Ectodermal cell (in vitro differentiated cells): Measurements from ENCODE around the gene CACNG7.
A peak's percentile ranks its signal among the peaks of the same experiment; 100 is the strongest.

Experiments used
- H3K27ac ChIP-seq: 2 replicates; pipeline ENCODE4 v1.7.0; 2013; ENCODE audit warnings: mild to moderate bottlenecking, low read depth, low read length; ENCODE audit not compliant: insufficient read depth, poor library complexity, severe bottlenecking
- H3K27me3 ChIP-seq: 2 replicates; pipeline ENCODE4 v1.7.0; 2013; ENCODE audit warnings: mild to moderate bottlenecking, low read length; ENCODE audit not compliant: insufficient read depth, control insufficient read depth, poor library complexity, severe bottlenecking
- H3K36me3 ChIP-seq: one replicate; pipeline ENCODE4 v1.7.0; 2013; ENCODE audit warnings: low read length; ENCODE audit not compliant: control insufficient read depth, insufficient read depth
- H3K4me1 ChIP-seq: one replicate; pipeline ENCODE4 v1.7.0; 2013; ENCODE audit warnings: low read length; ENCODE audit not compliant: control insufficient read depth, insufficient read depth
- H3K4me3 ChIP-seq: 2 replicates; pipeline ENCODE4 v1.7.0; 2013; ENCODE audit warnings: low read depth, low read length, control low read depth; ENCODE audit not compliant: insufficient read depth
- H3K9me3 ChIP-seq: 2 replicates; pipeline ENCODE4 v1.7.0; 2013; ENCODE audit warnings: mild to moderate bottlenecking, low read length, moderate library complexity; ENCODE audit not compliant: control insufficient read depth
- WGBS, 2 experiments: methylation state at CpG; one replicate each; pipeline ENCODE4 v1.1.7; 2013; ENCODE audit warnings: missing lambda C conversion rate in 2 of 2; 5-methylcytosine and 5-hydroxymethylcytosine counted together

Gene CACNG7

GRCh38 chr19:53892981-53893325 lies 16.1 kb upstream of the CACNG7 start:
- no peak overlapping the region for H3K4me3 ChIP-seq
- peaks cover 14% of the 10 kb centered on the region for H3K4me1 ChIP-seq
- 61 to 62% methylated on average over 8 of the region's 8 CpGs for WGBS, 2 experiments
- H3K9me3 ChIP-seq, result no peaks in the 10 kb centered on the region
- peaks cover 7% of the 10 kb centered on the region for H3K27me3 ChIP-seq
- no peak overlapping the region for H3K27ac ChIP-seq
- no peaks in the 10 kb centered on the region for H3K36me3 ChIP-seq

- peaks cover 22% of the 10 kb centered on the region for H3K4me1 ChIP-seq
- no peak overlapping the region for H3K27ac ChIP-seq
- no peaks in the 10 kb centered on the region for H3K9me3 ChIP-seq
- peaks cover 13% of the 10 kb centered on the region for H3K27me3 ChIP-seq
- H3K4me3 ChIP-seq, result no peak overlapping the region
- H3K36me3 ChIP-seq, result no peaks in the 10 kb centered on the region
- 89 to 91% methylated on average over 9 of the region's 9 CpGs for WGBS, 2 experiments
These were observed 14.4 kb upstream of the CACNG7 start for GRCh38 chr19:53894707-53895106.

GRCh38 chr19:53896682-53897081 lies 12.4 kb upstream of the CACNG7 start:
- Histone ChIP-seq H3K27ac (no peak overlapping the region), H3K27me3 (peaks cover 13% of the 10 kb centered on the region), H3K4me3 (no peak overlapping the region), H3K9me3 (no peaks in the 10 kb centered on the region), H3K4me1 (peaks cover 21% of the 10 kb centered on the region), H3K36me3 (no peaks in the 10 kb centered on the region)
- WGBS, 2 experiments, result 69 to 75% methylated on average over 4 of the region's 4 CpGs

- 75 to 82% methylated on average over 4 of the region's 4 CpGs for WGBS, 2 experiments
- H3K4me1 ChIP-seq, result peaks cover 13% of the 10 kb centered on the region
- no peak overlapping the region for H3K4me3 ChIP-seq
- H3K36me3 ChIP-seq, result no peaks in the 10 kb centered on the region
- H3K9me3 ChIP-seq, result no peaks in the 10 kb centered on the region
- H3K27me3 ChIP-seq, result peaks cover 13% of the 10 kb centered on the region
- no peak overlapping the region for H3K27ac ChIP-seq
These were observed 11.6 kb upstream of the CACNG7 start for GRCh38 chr19:53897459-53897858.

DNA sequence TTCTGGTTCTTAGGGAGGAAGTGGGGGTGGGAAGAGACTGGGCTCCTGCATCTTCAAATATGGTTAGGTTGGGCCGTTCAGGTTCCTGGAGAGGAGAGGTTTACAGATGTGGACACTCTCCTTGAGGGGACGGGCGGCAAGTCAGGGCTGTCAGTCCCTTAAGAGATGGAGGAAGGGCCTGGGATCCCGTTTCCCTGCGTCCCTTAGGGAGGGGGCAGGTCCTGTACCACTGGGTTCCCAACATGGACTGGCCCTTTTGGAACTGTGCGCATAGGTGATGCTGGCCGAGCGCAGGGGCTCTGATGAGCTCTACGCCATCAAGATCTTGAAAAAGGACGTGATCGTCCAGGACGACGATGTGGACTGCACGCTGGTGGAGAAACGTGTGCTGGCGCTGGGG lies 10.9 kb upstream of the CACNG7 start:
- WGBS, 2 experiments, result 18 to 19% methylated on average over 16 of the region's 16 CpGs
- Histone ChIP-seq H3K27me3 (peaks cover 13% of the 10 kb centered on the region), H3K4me1 (peaks cover 11% of the 10 kb centered on the region), H3K27ac (no peak overlapping the region), H3K9me3 (no peaks in the 10 kb centered on the region), H3K36me3 (no peaks in the 10 kb centered on the region), H3K4me3 (peak overlapping the region; percentile 37)

- peak overlapping the region; percentile 37 for H3K4me3 ChIP-seq
These were observed 10.3 kb upstream of the CACNG7 start for GRCh38 chr19:53898636-53899341.

DNA sequence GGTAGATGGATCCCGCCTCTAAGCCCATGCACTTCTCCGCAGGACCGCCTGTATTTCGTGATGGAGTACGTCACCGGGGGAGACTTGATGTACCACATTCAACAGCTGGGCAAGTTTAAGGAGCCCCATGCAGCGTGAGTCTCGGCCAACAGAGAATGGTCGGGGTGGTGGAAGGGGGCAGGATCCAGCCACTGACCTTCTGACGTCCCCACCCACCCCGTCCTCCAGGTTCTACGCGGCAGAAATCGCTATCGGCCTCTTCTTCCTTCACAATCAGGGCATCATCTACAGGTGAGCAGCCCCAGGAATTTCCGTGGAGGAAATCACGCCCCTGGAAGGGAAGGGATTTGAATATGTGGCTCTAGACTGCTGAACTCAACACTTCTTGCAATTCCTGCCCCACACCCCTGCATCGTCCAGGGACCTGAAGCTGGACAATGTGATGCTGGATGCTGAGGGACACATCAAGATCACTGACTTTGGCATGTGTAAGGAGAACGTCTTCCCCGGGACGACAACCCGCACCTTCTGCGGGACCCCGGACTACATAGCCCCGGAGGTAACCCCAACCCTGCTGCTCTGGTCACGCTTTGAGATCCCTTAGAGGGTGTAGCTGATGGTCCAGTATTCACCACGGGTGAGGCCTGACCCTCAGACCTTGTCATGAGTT lies 8.8 kb upstream of the CACNG7 start:
- Histone ChIP-seq H3K27ac (no peak overlapping the region), H3K4me1 (peaks cover 11% of the 10 kb centered on the region), H3K27me3 (peaks cover 22% of the 10 kb centered on the region), H3K4me3 (no peak overlapping the region), H3K9me3 (no peaks in the 10 kb centered on the region), H3K36me3 (no peaks in the 10 kb centered on the region)
- 95 to 96% methylated on average over 27 of the region's 27 CpGs for WGBS, 2 experiments

More at GRCh38 chr19:53898636-53899341, 10.3 kb upstream of the CACNG7 start:
- Histone ChIP-seq H3K27ac (no peak overlapping the region), H3K9me3 (no peaks in the 10 kb centered on the region), H3K36me3 (no peaks in the 10 kb centered on the region), H3K4me1 (peaks cover 11% of the 10 kb centered on the region), H3K27me3 (peaks cover 13% of the 10 kb centered on the region)
- WGBS, 2 experiments, result 3 to 5% methylated on average over 42 of the region's 42 CpGs

DNA sequence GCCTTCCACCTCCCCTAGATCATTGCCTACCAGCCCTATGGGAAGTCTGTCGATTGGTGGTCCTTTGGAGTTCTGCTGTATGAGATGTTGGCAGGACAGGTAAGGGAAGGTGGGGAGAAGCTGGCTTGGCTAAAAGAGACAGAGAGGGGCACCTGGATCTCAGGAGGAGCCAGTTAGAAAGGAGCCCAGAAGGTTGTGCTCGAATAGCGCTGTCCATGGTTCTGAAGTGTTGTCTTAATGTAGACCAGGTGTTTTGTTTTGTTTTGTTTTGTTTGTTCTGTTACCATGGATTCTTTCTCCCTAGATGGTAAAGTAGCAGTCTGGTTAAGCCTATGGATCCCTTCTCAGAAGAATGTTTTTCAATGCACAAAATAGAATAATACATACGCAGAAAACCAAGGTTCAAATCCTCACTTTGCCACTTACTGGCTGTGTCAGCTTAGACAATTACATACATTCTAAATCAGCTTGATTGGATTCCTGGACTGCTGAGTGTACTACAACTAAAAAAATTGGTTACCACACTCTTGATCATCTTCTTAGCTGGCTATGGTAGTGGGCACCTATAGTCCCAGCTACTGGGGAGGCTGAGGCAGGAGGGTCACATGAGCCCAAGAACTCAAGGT lies 5.9 kb upstream of the CACNG7 start:
- no peak overlapping the region for H3K4me3 ChIP-seq
- H3K4me1 ChIP-seq, result peaks cover 14% of the 10 kb centered on the region
- no peaks in the 10 kb centered on the region for H3K9me3 ChIP-seq
- WGBS, 2 experiments, result 35 to 42% methylated on average over 4 of the region's 4 CpGs
- peak overlapping the region; percentile 44 for H3K27ac ChIP-seq
- H3K36me3 ChIP-seq, result no peaks in the 10 kb centered on the region
- peaks cover 40% of the 10 kb centered on the region for H3K27me3 ChIP-seq

GRCh38 chr19:53904909-53905308 lies 4.2 kb upstream of the CACNG7 start:
- 38 to 39% methylated on average over 3 of the region's 3 CpGs for WGBS, 2 experiments
- Histone ChIP-seq H3K9me3 (no peaks in the 10 kb centered on the region), H3K4me1 (peaks cover 7% of the 10 kb centered on the region), H3K27me3 (peaks cover 53% of the 10 kb centered on the region), H3K27ac (no peak overlapping the region), H3K36me3 (no peaks in the 10 kb centered on the region), H3K4me3 (no peak overlapping the region)

DNA sequence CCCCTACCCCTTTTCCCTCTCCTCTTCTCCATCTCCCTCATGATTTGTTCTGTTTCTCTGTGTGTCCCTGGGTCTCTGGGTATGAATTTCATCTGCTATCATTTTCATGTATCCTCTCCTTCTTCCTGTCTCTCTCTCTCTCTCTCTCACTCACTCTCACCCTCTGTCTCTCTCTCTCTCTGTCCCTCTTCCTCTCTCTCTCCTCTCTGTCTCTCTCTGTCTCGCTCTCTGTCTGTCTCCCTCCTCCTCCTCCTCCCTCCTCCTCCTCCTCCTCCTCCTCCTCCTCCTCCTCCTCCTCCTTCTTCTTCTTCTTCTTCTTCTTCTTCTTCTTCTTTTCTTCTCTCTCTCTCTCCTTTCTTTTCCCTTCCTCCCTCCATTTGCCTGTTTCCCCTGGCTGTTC lies 3.3 kb upstream of the CACNG7 start:
- Histone ChIP-seq H3K27me3 (peaks cover 62% of the 10 kb centered on the region), H3K27ac (no peak overlapping the region), H3K36me3 (no peaks in the 10 kb centered on the region), H3K4me3 (no peak overlapping the region), H3K9me3 (no peaks in the 10 kb centered on the region), H3K4me1 (peaks cover 13% of the 10 kb centered on the region)
- WGBS, 2 experiments, result no CpG with 5 or more reads among the region's 1 CpG
